ENCODE measurements around the gene TBXAS1. TPM values are rescaled to one million over a fixed set of nuclear protein-coding genes. Genes with fewer than 3 reads are reported as not detected.

The TBXAS1 gene
- total RNA-seq, 4 donors from 2014 or later = 23.0 to 128 (median 47.3) TPM

GRCh38 chr7:139883814-139884213, 54.8 kb downstream of the TBXAS1 start:
- TF ChIP-seq CTCF (IDR thresholded peaks at IDR 0.05; ENCODE audit: low read depth) = no peak

GRCh38 chr7:139884441-139884840, 55.4 kb downstream of the TBXAS1 start:
- no peak for TF ChIP-seq CTCF (IDR thresholded peaks at IDR 0.05; ENCODE audit: low read depth)

GRCh38 chr7:139885511-139885910, 56.4 kb downstream of the TBXAS1 start:
- TF ChIP-seq CTCF (IDR thresholded peaks at IDR 0.05; ENCODE audit: low read depth) = no peak

- no peak for TF ChIP-seq CTCF (IDR thresholded peaks at IDR 0.05; ENCODE audit: low read depth)
Measured at GRCh38 chr7:139886206-139886605, 57.1 kb downstream of the TBXAS1 start.

GRCh38 chr7:139886899-139887298, 57.8 kb downstream of the TBXAS1 start:
- no peak for TF ChIP-seq CTCF (IDR thresholded peaks at IDR 0.05; ENCODE audit: low read depth)

GRCh38 chr7:139887992-139888481, 59.0 kb downstream of the TBXAS1 start:
- TF ChIP-seq CTCF (IDR thresholded peaks at IDR 0.05; ENCODE audit: low read depth) = no peak

- TF ChIP-seq CTCF (IDR thresholded peaks at IDR 0.05; ENCODE audit: low read depth) = no peak
Measured at GRCh38 chr7:139889186-139889871, 60.3 kb downstream of the TBXAS1 start.
